CD4-positive, alpha-beta T cell treated with Interleukin-12 subunit alpha and Interleukin-12 subunit beta, for 1 hour (primary cell): ENCODE measurements around the gene DUSP11.
A peak's percentile ranks its signal among the peaks of the same experiment; 100 is the strongest.
"Not testable (repeated sequence)": the region's sequence is repeated elsewhere in the genome, so short reads cannot be mapped to it uniquely, and the experiment has no call there.

Experiments used
- DNase-seq: peaks from one replicate; pipeline ENCODE4 v3.0.0-alpha.2; 2020

Gene DUSP11

GRCh38 chr2:73779467-73780236 lies at the start of gene DUSP11:
DUSP11 (minus strand) TSS chr2:73780103; CDS start chr2:73779974, 129 bp downstream.
- peak; percentile 97 for DNase-seq

DNA sequence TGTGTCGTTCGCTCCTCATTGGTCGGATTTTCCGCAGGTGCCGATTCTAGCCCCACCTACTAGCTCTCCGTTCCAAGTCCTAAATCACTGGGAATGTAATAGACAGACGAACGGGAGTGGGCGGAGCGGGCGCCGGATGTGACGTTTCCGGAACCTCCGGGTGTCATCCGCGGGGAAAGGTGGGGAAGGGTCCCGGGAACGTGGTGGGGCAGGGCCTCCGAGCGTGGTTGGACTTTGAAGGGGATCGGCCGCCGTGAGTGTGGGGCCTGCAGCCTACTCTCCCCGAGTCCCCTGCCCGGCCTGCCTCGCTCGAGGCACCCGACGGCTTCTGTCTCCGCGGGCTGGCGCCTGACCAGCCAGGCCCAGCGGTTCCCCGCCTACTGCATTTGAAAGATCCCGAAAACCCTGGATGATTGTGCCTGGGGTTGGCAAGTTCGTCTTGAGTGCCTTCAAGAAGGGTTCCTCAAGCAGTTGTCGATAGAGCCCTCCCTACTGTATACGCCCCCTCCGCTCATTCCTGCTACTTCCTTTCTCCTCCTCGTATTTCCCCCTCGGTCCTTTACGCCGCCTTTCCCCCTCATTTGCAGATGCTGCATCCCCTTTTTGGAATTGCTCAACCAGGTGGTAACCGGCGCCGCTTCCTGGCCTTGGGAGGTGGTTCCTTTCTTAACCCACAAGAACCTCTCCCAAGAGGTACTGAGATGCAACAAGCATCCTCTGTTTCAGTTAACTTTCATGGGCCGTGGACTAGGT lies 49.1 kb upstream of the DUSP11 start, which contains the start of gene STAMBP:
STAMBP (plus strand) TSS at position 144 of the 753 bp plus-strand sequence. CDS start 1,896 bp downstream, outside the sequence.
- DNase-seq = peak; percentile 96

DNA sequence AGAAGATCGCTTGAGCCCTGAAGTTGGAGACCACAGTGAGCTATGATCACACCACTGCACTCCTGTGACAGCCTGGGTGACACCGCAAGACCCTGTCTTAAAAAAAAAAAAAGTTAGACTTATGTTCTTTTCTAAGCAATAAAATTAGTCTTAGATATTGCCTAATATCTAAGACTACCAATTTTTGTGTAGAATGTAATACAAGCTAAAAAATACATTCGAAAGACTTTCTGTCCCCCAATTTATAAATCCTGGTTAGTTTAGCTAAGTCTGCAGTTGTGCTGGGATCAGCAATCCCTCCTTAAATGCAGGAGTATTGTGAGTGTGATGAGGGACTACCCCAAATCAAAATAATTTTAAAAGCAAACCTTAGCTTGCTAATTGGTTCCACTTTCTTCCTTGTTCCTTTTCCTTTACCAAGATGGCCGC lies 48.5 kb upstream of the DUSP11 start:
- DNase-seq = no peak

GRCh38 chr2:73827660-73828388 lies 47.9 kb upstream of the DUSP11 start:
- no peak for DNase-seq

DNA sequence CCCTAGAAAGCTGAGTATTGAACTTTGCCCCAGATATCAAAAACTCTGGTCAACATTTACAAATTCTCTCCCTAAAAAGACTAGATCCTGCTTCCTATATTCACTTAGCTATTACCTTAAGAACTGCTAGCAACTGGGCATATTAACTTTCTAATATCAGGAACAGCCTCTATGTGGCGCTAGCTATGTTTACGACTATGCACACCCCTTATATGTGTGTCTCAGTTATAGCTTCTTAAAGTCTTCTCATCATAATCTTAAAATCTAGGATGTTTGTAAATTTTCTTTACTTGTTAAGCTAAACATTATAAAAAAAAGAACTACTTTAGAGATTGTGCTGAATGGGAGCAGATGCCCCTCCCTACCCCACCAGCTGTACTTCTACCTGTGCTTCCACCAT lies 47.1 kb upstream of the DUSP11 start:
- DNase-seq = peak; percentile 22

DNA sequence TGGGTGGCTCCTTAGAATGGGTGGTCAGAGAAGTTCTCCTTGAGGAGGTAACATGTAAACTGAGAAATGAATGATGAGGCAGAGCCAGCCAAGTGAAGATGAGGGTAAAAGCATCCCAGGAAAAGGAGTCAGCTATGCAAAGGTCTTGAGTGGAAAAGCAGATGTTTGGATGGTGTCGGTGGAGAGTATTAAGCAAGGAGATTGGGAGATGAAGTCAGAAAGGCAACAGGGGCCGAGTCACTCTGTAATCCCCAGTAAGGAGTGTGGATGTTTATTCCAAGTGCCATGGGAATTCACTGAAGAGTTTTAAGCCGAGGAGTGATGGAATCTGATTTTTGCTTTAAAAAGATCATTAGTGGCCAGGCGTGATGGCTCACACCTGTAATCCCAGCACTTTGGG lies 45.5 kb upstream of the DUSP11 start:
- DNase-seq = no peak

GRCh38 chr2:73823916-73824523 lies 44.1 kb upstream of the DUSP11 start:
- peak; percentile 73 for DNase-seq

DNA sequence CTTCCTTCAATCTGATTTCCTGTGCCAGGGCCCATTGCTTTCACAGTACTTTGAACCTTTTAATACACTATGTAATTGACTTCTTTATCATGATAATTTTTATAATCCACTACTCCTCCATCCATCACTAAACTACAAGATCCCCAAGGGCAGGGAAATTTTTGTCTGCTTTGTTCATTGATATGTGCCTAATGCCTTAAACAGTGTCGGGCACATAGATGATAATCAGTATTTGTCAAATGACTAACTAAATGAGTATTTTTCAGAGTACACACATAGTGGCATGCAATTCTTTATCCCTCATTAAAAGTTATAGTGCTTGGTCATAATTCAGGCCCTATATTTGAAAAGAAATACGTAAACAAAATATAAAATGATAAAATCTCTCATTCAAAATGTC lies 43.5 kb upstream of the DUSP11 start:
- DNase-seq = no peak

DNA sequence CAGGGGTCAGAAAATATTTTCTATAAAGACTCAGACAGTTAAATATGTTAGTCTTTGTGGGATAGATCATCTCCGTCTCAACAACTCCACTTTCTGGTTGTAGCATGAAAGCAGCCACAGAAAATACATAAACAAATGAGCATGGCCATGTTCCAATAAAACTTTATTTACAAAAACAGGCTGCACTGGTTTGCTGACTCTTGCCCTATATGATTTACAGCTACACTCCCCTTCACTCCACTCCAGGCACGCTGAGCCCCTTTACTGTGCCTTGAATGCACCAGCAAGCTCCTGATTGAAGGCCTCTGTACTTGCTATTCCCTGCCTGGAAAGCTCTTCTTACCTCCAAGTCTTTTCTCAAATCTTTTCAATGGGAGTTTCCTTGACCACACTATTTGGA lies 43.1 kb upstream of the DUSP11 start:
- no peak for DNase-seq

DNA sequence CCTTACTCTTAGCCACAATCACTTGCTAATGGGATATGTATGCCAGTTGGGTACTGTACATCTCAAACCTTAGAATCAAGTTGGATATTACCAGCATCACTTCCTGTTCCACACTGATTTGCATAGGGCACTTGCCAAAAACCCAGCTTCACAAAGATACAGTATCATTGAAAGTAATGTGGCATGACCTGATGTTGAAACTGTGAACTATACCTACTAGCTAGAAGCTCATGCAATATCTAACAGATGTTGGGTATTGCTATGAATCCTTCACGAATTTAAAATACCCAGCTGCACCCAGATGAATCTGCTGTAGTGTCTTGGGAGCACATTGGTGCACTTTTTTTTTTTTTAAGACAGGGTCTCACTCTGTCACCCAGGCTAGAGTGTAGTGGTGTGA lies 42.4 kb upstream of the DUSP11 start:
- DNase-seq = no peak

DNA sequence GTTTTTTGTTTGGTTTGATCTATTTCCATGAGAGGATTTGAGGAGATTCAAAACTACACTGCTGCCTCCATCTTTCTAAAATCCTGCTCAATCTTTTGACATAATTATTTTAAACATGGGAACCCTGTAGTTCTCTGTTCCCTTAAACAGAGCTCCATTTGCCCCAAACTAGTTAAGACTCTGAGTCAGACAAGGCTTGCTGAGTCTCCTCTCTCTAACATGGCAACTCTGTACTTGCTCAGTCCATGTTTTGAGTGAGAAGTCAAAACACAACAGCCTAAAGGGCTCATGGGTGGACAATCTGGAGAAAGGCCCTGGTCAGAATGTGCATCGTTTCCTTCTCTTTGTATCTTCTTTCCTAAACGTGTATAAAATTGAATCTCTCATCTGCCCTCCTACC lies 41.8 kb upstream of the DUSP11 start:
- DNase-seq = no peak

DNA sequence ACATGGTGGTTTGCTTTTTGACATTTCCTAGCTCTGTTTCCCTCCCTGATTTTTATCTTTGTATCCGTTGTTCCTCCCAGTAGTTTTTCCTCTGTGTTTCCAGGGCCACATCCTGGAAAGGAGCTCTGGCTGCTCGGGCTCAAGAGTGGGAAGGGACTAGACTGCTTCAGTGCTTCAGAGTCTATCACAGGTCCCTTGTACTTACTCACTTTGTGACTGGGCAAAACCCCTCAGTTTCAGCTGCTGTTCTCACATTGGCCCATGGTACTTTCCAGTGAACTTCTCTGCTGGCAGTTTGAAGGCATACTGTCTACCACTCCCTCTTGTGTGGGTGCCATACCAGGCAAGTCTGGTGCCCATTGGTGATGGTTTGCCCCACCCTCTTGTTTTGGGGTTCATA lies 41.3 kb upstream of the DUSP11 start:
- no peak for DNase-seq

DNA sequence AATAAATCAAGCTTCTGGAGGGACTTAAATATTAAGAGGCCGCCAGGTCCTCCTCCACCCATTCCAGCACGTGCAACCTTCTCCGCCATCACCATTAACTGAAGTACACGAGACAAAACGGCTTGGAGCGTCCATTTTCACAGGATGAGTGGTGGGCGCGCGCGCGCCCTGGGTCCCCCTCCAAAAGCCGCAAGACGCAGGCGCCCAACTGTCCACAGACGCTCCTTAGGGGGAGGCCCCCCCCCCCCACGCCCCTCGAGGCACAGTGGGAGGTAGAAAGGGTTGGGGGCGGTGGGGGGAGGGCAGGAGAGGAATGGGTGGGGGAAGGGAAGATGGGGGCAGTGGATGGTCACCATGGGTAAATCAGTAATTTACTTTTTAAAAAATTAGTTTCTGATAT lies 38.4 kb upstream of the DUSP11 start:
- no peak for DNase-seq

DNA sequence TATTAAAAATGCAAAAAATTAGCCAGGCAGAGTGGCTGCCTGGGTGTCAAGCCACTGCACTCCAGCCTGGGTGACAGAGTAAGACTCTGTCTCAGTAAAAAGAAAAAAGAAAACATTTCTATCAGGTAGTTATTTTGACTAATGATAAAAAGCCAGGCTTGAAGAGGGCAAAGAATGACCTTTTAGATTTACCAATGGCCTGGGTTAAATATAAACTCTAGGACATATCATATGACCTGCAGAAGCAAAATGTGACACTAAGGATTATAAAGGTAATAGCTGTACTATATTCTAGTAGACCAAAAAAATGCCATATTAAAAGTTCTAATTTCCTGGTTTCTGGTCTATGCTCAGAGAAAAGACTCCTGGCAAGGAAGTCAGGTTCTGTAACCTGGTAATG lies 32.7 kb upstream of the DUSP11 start:
- DNase-seq = no peak

DNA sequence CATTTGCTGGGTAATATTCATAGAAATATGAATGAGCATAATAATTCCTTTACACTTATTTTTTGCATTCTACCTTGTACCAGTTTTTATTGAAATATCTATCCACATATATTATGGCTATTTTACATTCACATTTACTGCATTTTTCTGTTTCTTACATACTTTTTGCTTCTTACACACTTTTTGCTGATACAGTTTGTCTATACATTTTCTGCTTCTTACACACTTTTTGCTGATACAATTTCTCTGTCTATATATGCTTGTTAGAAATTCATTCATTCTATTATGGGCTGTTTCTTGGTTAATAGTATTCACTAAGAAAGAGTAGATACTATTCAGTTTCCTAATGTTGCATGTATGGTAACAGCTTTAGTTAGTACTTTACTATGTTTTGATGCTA lies 32.0 kb upstream of the DUSP11 start:
- no peak for DNase-seq

DNA sequence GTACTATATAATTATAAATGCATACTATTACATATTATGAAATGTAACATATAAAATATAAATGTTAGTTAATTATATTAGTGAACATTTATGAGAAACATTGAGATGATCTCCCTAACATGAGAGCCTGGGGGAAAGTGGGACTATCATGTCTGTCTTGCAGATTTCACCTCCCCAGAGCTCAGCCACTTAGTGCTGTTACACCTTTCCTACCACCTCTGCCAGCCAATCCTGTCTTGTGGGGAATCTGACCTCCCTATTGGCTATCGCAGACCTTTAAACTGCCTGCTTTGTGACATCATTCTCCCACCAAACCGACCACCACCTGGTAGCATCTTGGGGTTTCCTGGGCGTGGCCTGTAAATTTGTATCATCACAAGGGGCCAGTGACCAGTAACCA lies 4.0 kb upstream of the DUSP11 start, which contains the start of gene C2orf78:
C2orf78 (plus strand) TSS at position 301 of the 400 bp plus-strand sequence. CDS start 127 bp downstream, outside the sequence.
- DNase-seq = not testable (repeated sequence)

GRCh38 chr2:73783402-73783801 lies 3.5 kb upstream of the DUSP11 start:
- not testable (repeated sequence) for DNase-seq

- DNase-seq = no peak
Measured at GRCh38 chr2:73780237-73780582, 307 bp upstream of the DUSP11 start.

DNA sequence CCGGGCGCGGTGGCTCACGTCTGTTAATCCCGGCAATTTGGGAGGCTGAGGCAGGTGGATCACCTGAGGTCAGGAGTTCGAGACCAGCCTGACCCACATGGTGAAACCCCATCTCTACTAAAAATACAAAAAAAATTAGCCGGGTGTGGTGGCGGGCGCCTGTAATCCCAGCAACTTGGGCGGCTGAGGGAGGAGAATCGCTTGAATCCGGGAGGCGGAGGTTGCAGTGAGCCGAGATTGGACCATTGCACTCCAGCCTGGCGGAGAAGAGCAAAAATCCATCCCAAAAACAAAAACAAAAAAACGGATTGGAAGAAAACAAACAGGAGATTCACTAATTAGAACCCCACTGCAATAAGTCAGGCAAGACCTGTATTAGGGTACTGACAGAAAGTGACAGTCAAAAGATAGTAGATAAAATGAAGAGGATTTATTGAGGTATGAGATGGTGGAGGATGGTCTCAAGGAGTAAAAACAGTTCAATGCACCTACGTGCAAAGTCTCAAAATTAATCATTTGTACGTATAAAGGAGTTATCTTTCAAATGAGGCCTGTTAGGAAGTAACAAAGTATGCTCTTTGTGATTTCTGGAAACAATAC lies 936 bp downstream of the DUSP11 start:
- DNase-seq = not testable (repeated sequence)

GRCh38 chr2:73776869-73777519 lies 2.9 kb downstream of the DUSP11 start:
- no peak for DNase-seq

- DNase-seq = no peak
Measured at GRCh38 chr2:73776381-73776780, 3.5 kb downstream of the DUSP11 start.

- no peak for DNase-seq
Measured at GRCh38 chr2:73772819-73773218, 7.1 kb downstream of the DUSP11 start.
